HepG2 (cell line): ENCODE measurements around the gene FAF1. TPM values are rescaled to one million over a fixed set of nuclear protein-coding genes. Genes with fewer than 3 reads are reported as not detected.

Source experiments
- ATAC-seq: fragments of 200-7000 bp; cut with Tn5 transposase; 3 replicates; pipeline ENCODE4 v1.9.1; 2020; ENCODE audit warnings: mild to moderate bottlenecking, moderate library complexity
- BruUV-seq: library from RNA; stranded (reverse); fragments of 400-500 nt; replicated peaks from 2 replicates; lab custom pipeline; 2021; lab: Mats Ljungman, UMichigan
- CTCF ChIA-PET: fragments of 300-600 bp; formaldehyde crosslinking; extraction: SDS; loops from one replicate; lab custom pipeline; 2021; ENCODE audit warnings: low total read pairs, inconsistent platforms, low intra/inter-chr PET ratio; lab: Yijun Ruan, JAX
- POLR2A ChIA-PET: fragments of 350-600 bp; sonication (Branson Sonifier 250); formaldehyde crosslinking; loops from one replicate; lab custom pipeline; 2020; ENCODE audit warnings: antibody characterized with exemption, inconsistent platforms; lab: Yijun Ruan, JAX
- DNase-seq: peaks from one replicate; pipeline ENCODE4 v3.0.0-alpha.2; 2015; ENCODE audit warnings: low spot score
- FAIRE-seq: peaks from 3 replicates; lab custom pipeline; 2011; peaks lifted over from hg19 to GRCh38; lab: Jason Lieb, UNC
- H2AFZ ChIP-seq: one replicate; pipeline ENCODE4 v1.6.1; 2011; ENCODE audit warnings: low read length, inconsistent platforms
- H3K27ac ChIP-seq: fragments of 300-600 bp; 3 replicates; pipeline ENCODE4 v1.8.0; 2011; ENCODE audit warnings: mixed run types, mild to moderate bottlenecking, mixed read lengths, low read length, inconsistent platforms; ENCODE audit not compliant: insufficient read depth; ENCODE audit errors: extremely low read length
- H3K27me3 ChIP-seq, 2 experiments: fragments of 200-600 bp in 1 of 2; 2 replicates in 1 of 2; 3 replicates in 1 of 2; pipeline versions ENCODE4 v1.6.0 to v1.8.0; 2011; ENCODE audit warnings: low read length in 2 of 2, mild to moderate bottlenecking in 2 of 2, moderate library complexity in 2 of 2, inconsistent platforms in 1 of 2; ENCODE audit not compliant: insufficient read depth in 2 of 2, control insufficient read depth in 1 of 2
- H3K36me3 ChIP-seq, 2 experiments: fragments of 200-600 bp in 1 of 2; replicated peaks in 1 of 2; 2 replicates in 1 of 2; 3 replicates in 1 of 2; pipeline versions ENCODE4 v1.5.1 to v1.8.0; 2011; ENCODE audit warnings: low read length in 2 of 2, inconsistent platforms in 1 of 2; ENCODE audit not compliant: insufficient read depth in 2 of 2, control insufficient read depth in 1 of 2
- H3K4me1 ChIP-seq: 2 replicates; pipeline ENCODE4 v1.5.1; 2012; ENCODE audit warnings: low read length, inconsistent platforms; ENCODE audit not compliant: insufficient read depth
- H3K4me2 ChIP-seq: 2 replicates; pipeline ENCODE4 v1.6.0; 2011; ENCODE audit warnings: low read depth, low read length, inconsistent platforms
- H3K4me3 ChIP-seq, 3 experiments: fragments of 200-600 bp in 1 of 3; sonication (generic), shearing (Covaris generic) in 1 of 3; replicated peaks in 1 of 3; 2 replicates each; pipeline ENCODE4 v1.5.1; 2011 to 2016; ENCODE audit warnings: low read length in 3 of 3, inconsistent platforms in 2 of 3, low read depth in 2 of 3, mild to moderate bottlenecking in 2 of 3, control low read depth in 1 of 3, mixed read lengths in 1 of 3; ENCODE audit not compliant: insufficient read depth in 1 of 3
- H3K79me2 ChIP-seq: one replicate; pipeline ENCODE4 v1.6.1; 2011; ENCODE audit warnings: low read length, inconsistent platforms; ENCODE audit not compliant: insufficient read depth
- H3K9ac ChIP-seq: 2 replicates; pipeline ENCODE4 v1.6.0; 2011; ENCODE audit warnings: mild to moderate bottlenecking, low read depth, low read length, inconsistent platforms; ENCODE audit not compliant: insufficient read depth
- H3K9me3 ChIP-seq: 2 replicates; pipeline ENCODE4 v1.5.1; 2012; ENCODE audit warnings: mild to moderate bottlenecking, low read length
- H4K20me1 ChIP-seq: 2 replicates; pipeline ENCODE4 v1.6.0; 2011; ENCODE audit warnings: inconsistent platforms, mild to moderate bottlenecking, low read length, moderate library complexity; ENCODE audit not compliant: insufficient read depth
- FOXP4 ChIP-seq: sonication (generic); formaldehyde crosslinking; IDR thresholded peaks from 2 replicates; pipeline ENCODE4 v1.4.0; 2020; ENCODE audit warnings: missing genetic modification reagents
- ISL2 ChIP-seq: sonication (generic); formaldehyde crosslinking; IDR thresholded peaks from 2 replicates; pipeline ENCODE4 v1.5.0; 2020; ENCODE audit warnings: missing genetic modification reagents
- MEIS2 ChIP-seq: sonication (generic); formaldehyde crosslinking; IDR thresholded peaks from 2 replicates; pipeline ENCODE4 v1.9.0; 2021; ENCODE audit warnings: mild to moderate bottlenecking, missing genetic modification reagents
- MIXL1 ChIP-seq: IDR thresholded peaks from 2 replicates; pipeline ENCODE4 v1.6.1; 2016
- POGK ChIP-seq: sonication (generic); formaldehyde crosslinking; conservative IDR thresholded peaks from 2 replicates; pipeline ENCODE4 v1.8.0; 2022; ENCODE audit warnings: mild to moderate bottlenecking, moderate library complexity, missing genetic modification reagents
- RBFOX2 ChIP-seq: fragments of 200-400 bp; formaldehyde crosslinking; IDR thresholded peaks from 2 replicates; pipeline ENCODE4 v1.6.1; 2017; ENCODE audit warnings: low read depth, mild to moderate bottlenecking, low read length
- TEF ChIP-seq: sonication (generic); formaldehyde crosslinking; IDR thresholded peaks from 2 replicates; pipeline ENCODE4 v1.5.0; 2020; ENCODE audit warnings: missing genetic modification reagents
- TMF1 ChIP-seq: sonication (generic); formaldehyde crosslinking; IDR thresholded peaks from 2 replicates; pipeline ENCODE4 v1.8.1; 2022; ENCODE audit warnings: low read depth, missing genetic modification reagents
- ZNF597 ChIP-seq: sonication (generic); formaldehyde crosslinking; IDR thresholded peaks from 2 replicates; pipeline ENCODE4 v1.5.0; 2020; ENCODE audit warnings: missing genetic modification reagents
- ZSCAN21 ChIP-seq: sonication (generic); formaldehyde crosslinking; IDR thresholded peaks from 2 replicates; pipeline ENCODE4 v1.8.0; 2022; ENCODE audit warnings: mild to moderate bottlenecking, missing genetic modification reagents, moderate library complexity, borderline replicate concordance
- whole genome bisulfite sequencing: methylation state at CpG from one replicate; pipeline ENCODE4 v1.1.6; 2017; ENCODE audit warnings: low lambda C conversion rate; 5-methylcytosine and 5-hydroxymethylcytosine counted together
- in situ Hi-C: cut with HindIII; loops from 2 replicates; pipeline ENCODE4 v1.10.0; 2017; ENCODE audit warnings: low pct_unique_long_range_greater_than_20kb; ENCODE audit not compliant: extremely low pct_ligation_motif_present
- intact Hi-C: fragments of 100-400 bp; cut with micrococcal nuclease; formaldehyde crosslinking; loops from one replicate; pipeline ENCODE4 v1.10.0; 2022; ENCODE audit not compliant: unreplicated experiment
- polyA plus RNA-seq, 8 experiments: library from polyadenylated mRNA; depleted of rRNA in 3 of 8; stranded (reverse) in 7 of 8; unstranded in 1 of 8; fragments of >200 nt; fragmentation: Illumina TruSeq in 4 of 8; extraction: Trizol in 4 of 8; gene quantifications; 2 replicates each; pipeline versions ENCODE4 v1.2.1 to v1.2.3, GENCODE V29; 2011 to 2016; ENCODE audit warnings: low read depth in 4 of 8, missing spikeins in 1 of 8, mixed read lengths in 1 of 8; ENCODE audit not compliant: insufficient read depth in 1 of 8
- total RNA-seq, 5 experiments: library from RNA; depleted of rRNA; stranded (reverse); fragments of >200 nt; fragmentation: Illumina TruSeq; extraction: Trizol; gene quantifications; 2 replicates each; pipeline ENCODE4 v1.2.3, GENCODE V29; 2016; ENCODE audit warnings: low read depth in 1 of 5

FAF1 gene
- total and polyA plus RNA-seq, 2 of the 13 experiments (the other 11 are each of a cell fraction or from before 2014, with no cell fraction given), result 19.4 to 63.3 TPM

- in situ Hi-C loops (no loop called here), intact Hi-C loops (no loop called here)
- no peak for DNase-seq
- Histone ChIP-seq H3K27me3 (no peaks in the 10 kb centered on the region), H3K9me3 (no peaks in the 10 kb centered on the region), H3K27ac (no peak overlapping the region), H3K9ac (no peak overlapping the region), H2AFZ (no peak overlapping the region), H3K4me2 (no peak overlapping the region), H3K79me2 (no peaks in the 10 kb centered on the region), H3K4me3 (no peak overlapping the region), H3K36me3 (peaks cover 0 to 1% of the 10 kb centered on the region in 2 experiments; a peak in 1 of 5 replicates), H3K4me1 (0 out of 2 replicates have a peak, but pooled peaks cover 6% of the 10 kb centered on the region), H4K20me1 (no peaks in the 10 kb centered on the region)
- ChIA-PET POLR2A (no interaction called here), CTCF (no interaction called here)
- no peak for TF ChIP-seq RBFOX2
- no peak for TF ChIP-seq ZSCAN21 (CRISPR knock-in tag)
- no peak for TF ChIP-seq TEF
- no peak for TF ChIP-seq ZNF597 (CRISPR knock-in tag)
- no peak for TF ChIP-seq POGK
- TF ChIP-seq TMF1 (CRISPR knock-in tag), result no peak
- TF ChIP-seq ISL2 (CRISPR knock-in tag), result no peak
- no peak for TF ChIP-seq MEIS2 (CRISPR knock-in tag)
- TF ChIP-seq FOXP4 (CRISPR knock-in tag), result no peak
- TF ChIP-seq MIXL1, result no peak
- WGBS, result 97% methylated on average over 2 of the region's 2 CpGs
- FAIRE-seq, result no peak
- no peak for ATAC-seq
- BruUV-seq, result no TSS peak
These were observed 266.2 kb downstream of the FAF1 start for GRCh38 chr1:50693829-50694228.
